ENCODE data around the gene SLC17A5. TPM values are rescaled to one million over a fixed set of nuclear protein-coding genes. Genes with fewer than 3 reads are reported as not detected.

The SLC17A5 gene
- total RNA-seq, 1 experiment from 2014 or later: 21.3 TPM

DNA sequence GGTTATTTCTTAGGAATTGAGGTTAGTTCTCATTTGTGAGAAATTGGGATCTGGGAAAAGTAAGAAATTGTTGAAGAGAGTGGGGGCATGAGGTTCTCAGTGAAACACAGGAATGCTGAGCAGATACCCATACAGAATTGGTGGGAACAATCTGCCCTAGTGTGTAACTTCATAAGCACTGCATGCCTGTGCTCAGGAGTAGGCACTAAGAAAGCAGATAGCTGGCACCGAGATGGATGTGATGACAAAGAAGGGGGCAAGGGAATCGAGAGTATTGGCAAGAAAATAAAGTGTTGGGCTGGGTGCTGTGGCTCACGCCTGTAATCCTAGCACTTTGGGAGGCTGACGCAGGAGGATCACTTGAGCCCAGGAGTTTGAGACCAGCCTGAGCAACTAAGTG, 4.0 kb downstream of the SLC17A5 start:
- Mint-ChIP-seq H3K27ac (ENCODE audit: unreplicated experiment) (no peak overlapping the region), H3K4me3 (ENCODE audit: low read depth, unreplicated experiment) (no peak overlapping the region), H3K36me3 (ENCODE audit: insufficient read depth, unreplicated experiment) (peaks cover 44% of the 10 kb centered on the region), H3K4me1 (ENCODE audit: low read depth, unreplicated experiment) (peaks cover 17% of the 10 kb centered on the region), H3K27me3 (ENCODE audit: unreplicated experiment) (no peaks in the 10 kb centered on the region), H3K9me3 (ENCODE audit: low read depth, unreplicated experiment) (no peaks in the 10 kb centered on the region)
- no peak for DNase-seq
- CTCF ChIA-PET: no interaction called here
- no TSS peak for BruUV-seq (replicated peaks)
- TF ChIP-seq, protein P1, sequence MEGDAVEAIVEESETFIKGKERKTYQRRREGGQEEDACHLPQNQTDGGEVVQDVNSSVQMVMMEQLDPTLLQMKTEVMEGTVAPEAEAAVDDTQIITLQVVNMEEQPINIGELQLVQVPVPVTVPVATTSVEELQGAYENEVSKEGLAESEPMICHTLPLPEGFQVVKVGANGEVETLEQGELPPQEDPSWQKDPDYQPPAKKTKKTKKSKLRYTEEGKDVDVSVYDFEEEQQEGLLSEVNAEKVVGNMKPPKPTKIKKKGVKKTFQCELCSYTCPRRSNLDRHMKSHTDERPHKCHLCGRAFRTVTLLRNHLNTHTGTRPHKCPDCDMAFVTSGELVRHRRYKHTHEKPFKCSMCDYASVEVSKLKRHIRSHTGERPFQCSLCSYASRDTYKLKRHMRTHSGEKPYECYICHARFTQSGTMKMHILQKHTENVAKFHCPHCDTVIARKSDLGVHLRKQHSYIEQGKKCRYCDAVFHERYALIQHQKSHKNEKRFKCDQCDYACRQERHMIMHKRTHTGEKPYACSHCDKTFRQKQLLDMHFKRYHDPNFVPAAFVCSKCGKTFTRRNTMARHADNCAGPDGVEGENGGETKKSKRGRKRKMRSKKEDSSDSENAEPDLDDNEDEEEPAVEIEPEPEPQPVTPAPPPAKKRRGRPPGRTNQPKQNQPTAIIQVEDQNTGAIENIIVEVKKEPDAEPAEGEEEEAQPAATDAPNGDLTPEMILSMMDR (IDR thresholded peaks at IDR 0.05; ENCODE audit: unreplicated experiment): no peak
- intact Hi-C loops (cut with micrococcal nuclease; ENCODE audit: unreplicated experiment): no loop called here

DNA sequence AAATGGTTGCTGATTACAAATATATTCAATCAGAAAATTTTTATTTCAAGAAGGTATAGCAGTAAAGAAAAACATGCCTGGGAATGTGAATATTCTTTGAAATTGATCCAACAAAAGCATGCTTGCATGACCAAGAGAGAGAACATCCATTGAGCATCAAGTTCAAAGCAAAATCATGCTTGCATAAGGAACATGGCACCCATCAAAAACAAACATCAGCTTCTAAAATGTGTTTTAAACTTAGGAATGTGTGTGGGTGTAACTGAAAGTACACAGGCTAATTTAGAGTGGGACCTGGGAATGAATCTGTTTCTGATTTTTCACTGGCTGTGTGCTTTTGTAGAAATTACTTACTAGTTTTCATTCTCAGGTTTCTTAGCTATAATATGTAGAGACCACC, 5.6 kb downstream of the SLC17A5 start:
- peaks cover 17% of the 10 kb centered on the region for H3K4me1 Mint-ChIP-seq (ENCODE audit: low read depth, unreplicated experiment)
- no peaks in the 10 kb centered on the region for H3K27me3 Mint-ChIP-seq (ENCODE audit: unreplicated experiment)
- no peaks in the 10 kb centered on the region for H3K9me3 Mint-ChIP-seq (ENCODE audit: low read depth, unreplicated experiment)
- DNase-seq: no peak
- BruUV-seq (replicated peaks): no TSS peak
- peaks cover 27% of the 10 kb centered on the region for H3K36me3 Mint-ChIP-seq (ENCODE audit: insufficient read depth, unreplicated experiment)
- TF ChIP-seq, protein P1 (IDR thresholded peaks at IDR 0.05; ENCODE audit: unreplicated experiment): no peak
- no peak overlapping the region for H3K27ac Mint-ChIP-seq (ENCODE audit: unreplicated experiment)
- CTCF ChIA-PET: interaction anchor here (0.7 kb wide), 1 partner anchor 46 kb away, joined by 3 read pairs; no protein-coding TSS in a partner anchor
- intact Hi-C loops (cut with micrococcal nuclease; ENCODE audit: unreplicated experiment): no loop called here
- no peak overlapping the region for H3K4me3 Mint-ChIP-seq (ENCODE audit: low read depth, unreplicated experiment)

DNA sequence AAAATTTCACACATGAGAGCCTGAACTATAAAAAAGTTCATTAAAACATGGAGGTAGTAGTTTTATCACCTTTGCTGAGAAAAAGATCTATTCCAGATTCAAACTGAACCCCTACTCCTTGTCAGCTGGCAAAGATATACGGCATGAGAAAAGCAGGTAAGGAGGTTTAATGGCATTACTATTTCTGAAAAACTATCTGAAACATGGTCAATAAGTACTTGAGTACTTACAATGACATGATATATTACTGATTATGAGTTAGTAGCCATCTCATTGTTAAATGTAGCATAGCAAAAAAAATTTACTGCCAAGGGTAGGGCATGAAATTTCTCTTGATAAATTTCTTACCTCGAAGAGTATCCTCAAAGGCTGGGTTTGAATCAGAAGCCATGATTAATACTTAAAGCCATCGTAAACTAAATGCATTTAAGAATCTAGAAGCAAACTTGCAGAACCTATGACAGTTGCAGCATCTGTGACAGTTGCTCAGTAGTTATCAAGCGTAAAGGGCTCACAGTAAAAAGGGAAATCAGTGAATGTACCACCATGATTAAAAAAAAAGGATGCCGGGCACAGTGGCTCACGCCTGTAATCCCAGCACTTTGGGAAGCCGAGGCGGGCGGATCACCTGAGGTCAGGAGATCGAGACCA, 8.7 kb downstream of the SLC17A5 start:
- H3K27ac Mint-ChIP-seq (ENCODE audit: unreplicated experiment): peak overlapping the region; percentile 43
- DNase-seq: no peak
- TF ChIP-seq, protein P1 (IDR thresholded peaks at IDR 0.05; ENCODE audit: unreplicated experiment): no peak
- H3K9me3 Mint-ChIP-seq (ENCODE audit: low read depth, unreplicated experiment): no peaks in the 10 kb centered on the region
- CTCF ChIA-PET: interaction anchor here (0.6 to 0.7 kb wide), 3 partner anchors 10 to 1393 kb away, joined by 3 to 9 read pairs (median 7); no protein-coding TSS in a partner anchor
- intact Hi-C loops (cut with micrococcal nuclease; ENCODE audit: unreplicated experiment): no loop called here
- no TSS peak for BruUV-seq (replicated peaks)
- peaks cover 36% of the 10 kb centered on the region for H3K36me3 Mint-ChIP-seq (ENCODE audit: insufficient read depth, unreplicated experiment)
- H3K4me3 Mint-ChIP-seq (ENCODE audit: low read depth, unreplicated experiment): peak overlapping the region; percentile 78
- H3K27me3 Mint-ChIP-seq (ENCODE audit: unreplicated experiment): no peaks in the 10 kb centered on the region
- H3K4me1 Mint-ChIP-seq (ENCODE audit: low read depth, unreplicated experiment): peaks cover 32% of the 10 kb centered on the region

DNA sequence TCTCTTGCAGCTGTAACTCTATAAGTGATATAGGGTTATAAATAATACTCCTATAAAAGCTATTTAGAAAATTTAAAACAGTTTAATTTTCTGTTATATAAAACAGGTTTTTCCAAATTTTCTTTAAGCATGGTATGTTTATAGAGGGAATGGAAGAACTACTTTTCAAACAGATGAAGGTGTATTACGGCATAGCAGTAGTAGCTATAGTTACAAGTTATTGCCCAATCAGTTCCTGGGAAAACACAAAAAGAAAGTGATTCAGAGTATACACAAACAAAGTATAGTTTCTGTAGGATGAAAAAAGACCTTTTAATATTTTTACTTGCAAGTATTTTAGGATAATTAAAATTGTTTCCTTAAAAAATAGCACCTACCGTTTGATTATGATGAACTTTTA, 9.8 kb downstream of the SLC17A5 start:
- Mint-ChIP-seq H3K4me1 (ENCODE audit: low read depth, unreplicated experiment) (peaks cover 42% of the 10 kb centered on the region), H3K27ac (ENCODE audit: unreplicated experiment) (no peak overlapping the region), H3K27me3 (ENCODE audit: unreplicated experiment) (no peaks in the 10 kb centered on the region), H3K36me3 (ENCODE audit: insufficient read depth, unreplicated experiment) (peaks cover 33% of the 10 kb centered on the region), H3K9me3 (ENCODE audit: low read depth, unreplicated experiment) (no peaks in the 10 kb centered on the region), H3K4me3 (ENCODE audit: low read depth, unreplicated experiment) (no peak overlapping the region)
- BruUV-seq (replicated peaks): no TSS peak
- TF ChIP-seq, protein P1 (IDR thresholded peaks at IDR 0.05; ENCODE audit: unreplicated experiment): no peak
- intact Hi-C loops (cut with micrococcal nuclease; ENCODE audit: unreplicated experiment): no loop called here
- CTCF ChIA-PET: no interaction called here
- DNase-seq: no peak
